Measurements from ENCODE around the gene ST6GALNAC5. TPM values are rescaled to one million over a fixed set of nuclear protein-coding genes. Genes with fewer than 3 reads are reported as not detected.
A peak's percentile ranks its signal among the peaks of the same experiment; 100 is the strongest.

Gene ST6GALNAC5
- total and polyA plus RNA-seq, 8 donors = 7.6 to 18.9 (median 10.0) TPM

DNA sequence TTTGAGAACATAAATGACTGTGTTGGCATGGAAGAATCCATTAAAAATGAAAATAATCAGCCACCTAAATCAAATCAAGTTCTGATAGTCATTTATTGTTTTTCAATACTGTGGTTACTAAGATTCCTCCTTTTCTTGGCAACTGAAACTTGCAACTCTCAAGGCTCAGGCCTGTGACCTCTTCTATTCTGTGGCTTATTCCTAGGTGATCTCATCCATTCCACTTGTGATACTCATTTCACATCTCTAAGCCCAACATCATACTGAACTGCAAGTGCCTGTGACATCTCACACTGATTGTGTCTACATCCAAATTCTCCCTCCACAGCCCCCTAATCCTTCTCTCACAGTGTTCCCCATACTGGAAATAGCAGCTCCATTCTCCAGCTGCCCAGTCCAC lies 4.8 kb upstream of the ST6GALNAC5 start:
- H3K27ac ChIP-seq = no peak overlapping the region
- H3K4me1 ChIP-seq = peaks cover under 1 to 6% of the 10 kb centered on the region in 2 donors
- peaks cover 13 to 36% of the 10 kb centered on the region in 2 donors for H3K27me3 ChIP-seq
- no peak overlapping the region for H3K4me3 ChIP-seq
- TF ChIP-seq, protein P1, sequence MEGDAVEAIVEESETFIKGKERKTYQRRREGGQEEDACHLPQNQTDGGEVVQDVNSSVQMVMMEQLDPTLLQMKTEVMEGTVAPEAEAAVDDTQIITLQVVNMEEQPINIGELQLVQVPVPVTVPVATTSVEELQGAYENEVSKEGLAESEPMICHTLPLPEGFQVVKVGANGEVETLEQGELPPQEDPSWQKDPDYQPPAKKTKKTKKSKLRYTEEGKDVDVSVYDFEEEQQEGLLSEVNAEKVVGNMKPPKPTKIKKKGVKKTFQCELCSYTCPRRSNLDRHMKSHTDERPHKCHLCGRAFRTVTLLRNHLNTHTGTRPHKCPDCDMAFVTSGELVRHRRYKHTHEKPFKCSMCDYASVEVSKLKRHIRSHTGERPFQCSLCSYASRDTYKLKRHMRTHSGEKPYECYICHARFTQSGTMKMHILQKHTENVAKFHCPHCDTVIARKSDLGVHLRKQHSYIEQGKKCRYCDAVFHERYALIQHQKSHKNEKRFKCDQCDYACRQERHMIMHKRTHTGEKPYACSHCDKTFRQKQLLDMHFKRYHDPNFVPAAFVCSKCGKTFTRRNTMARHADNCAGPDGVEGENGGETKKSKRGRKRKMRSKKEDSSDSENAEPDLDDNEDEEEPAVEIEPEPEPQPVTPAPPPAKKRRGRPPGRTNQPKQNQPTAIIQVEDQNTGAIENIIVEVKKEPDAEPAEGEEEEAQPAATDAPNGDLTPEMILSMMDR (IDR thresholded peaks at IDR 0.05) = no peak
- ATAC-seq (no peak), DNase-seq (no peak)
- H3K9me3 ChIP-seq = no peaks in the 10 kb centered on the region
- intact Hi-C loops (cut with DNase I) = no loop called here
- no peaks in the 10 kb centered on the region for H3K36me3 ChIP-seq

DNA sequence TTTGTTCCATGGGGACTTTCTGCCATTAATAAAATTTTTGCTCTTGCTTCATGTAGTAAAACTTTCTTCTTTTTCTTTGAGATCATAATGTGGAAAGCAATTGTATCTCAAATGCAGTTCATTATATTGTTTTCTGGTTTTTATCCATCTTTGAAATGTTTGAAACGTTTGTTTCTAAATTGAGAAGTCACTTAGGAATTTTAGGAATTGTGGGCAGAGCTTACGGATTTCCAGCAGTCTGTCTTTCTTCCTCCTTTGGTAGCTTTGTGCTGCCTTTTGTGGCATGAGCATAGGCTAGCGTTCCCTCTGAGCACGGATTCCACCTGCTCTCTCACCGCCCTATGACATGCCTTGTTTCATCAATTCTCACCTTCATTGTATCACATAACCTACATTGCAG lies 2.9 kb upstream of the ST6GALNAC5 start:
- H3K9me3 ChIP-seq = no peaks in the 10 kb centered on the region
- intact Hi-C loops (cut with DNase I) = no loop called here
- DNase-seq (no peak), ATAC-seq (no peak)
- H3K27me3 ChIP-seq = peaks cover 25 to 56% of the 10 kb centered on the region in 2 donors
- no peaks in the 10 kb centered on the region for H3K36me3 ChIP-seq
- H3K27ac ChIP-seq = no peak overlapping the region
- TF ChIP-seq, protein P1 (IDR thresholded peaks at IDR 0.05) = no peak
- peaks cover 2 to 20% of the 10 kb centered on the region in 2 donors for H3K4me1 ChIP-seq
- H3K4me3 ChIP-seq = no peak overlapping the region

DNA sequence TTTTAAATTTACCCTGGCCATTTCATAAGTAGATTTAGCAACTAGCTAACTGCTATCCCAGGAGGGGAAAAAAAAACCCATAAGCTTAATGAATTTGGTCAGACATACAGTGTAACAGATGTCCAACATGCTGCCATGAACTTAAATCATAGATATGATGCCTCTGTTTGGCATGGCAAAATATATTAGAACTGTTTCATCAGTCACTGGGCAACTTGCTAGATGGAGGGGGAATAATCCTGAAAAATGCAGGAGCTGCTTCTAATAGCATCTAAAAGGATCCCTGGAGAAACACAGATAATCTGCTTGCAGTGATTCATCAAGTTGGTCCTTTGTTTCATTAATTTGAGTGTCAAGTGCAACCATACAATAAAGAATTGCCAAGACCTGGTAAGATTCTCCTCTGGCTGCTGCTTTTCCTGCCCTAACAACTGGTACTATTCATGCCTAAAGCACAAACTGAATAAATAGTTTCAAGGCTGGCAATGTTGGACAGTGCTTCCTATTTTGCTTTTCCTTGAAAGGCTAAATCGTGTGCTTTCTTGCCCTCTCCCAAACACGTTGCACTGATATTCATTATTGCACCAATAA lies 1.5 kb upstream of the ST6GALNAC5 start:
- Histone ChIP-seq H3K4me1 (peaks cover 2 to 20% of the 10 kb centered on the region in 2 donors), H3K36me3 (no peaks in the 10 kb centered on the region), H3K27ac (no peak overlapping the region), H3K4me3 (no peak overlapping the region), H3K9me3 (no peaks in the 10 kb centered on the region), H3K27me3 (peaks cover 25 to 70% of the 10 kb centered on the region in 2 donors)
- DNase-seq (no peak), ATAC-seq (no peak)
- intact Hi-C loops (cut with DNase I) = no loop called here
- TF ChIP-seq, protein P1 (IDR thresholded peaks at IDR 0.05) = no peak

DNA sequence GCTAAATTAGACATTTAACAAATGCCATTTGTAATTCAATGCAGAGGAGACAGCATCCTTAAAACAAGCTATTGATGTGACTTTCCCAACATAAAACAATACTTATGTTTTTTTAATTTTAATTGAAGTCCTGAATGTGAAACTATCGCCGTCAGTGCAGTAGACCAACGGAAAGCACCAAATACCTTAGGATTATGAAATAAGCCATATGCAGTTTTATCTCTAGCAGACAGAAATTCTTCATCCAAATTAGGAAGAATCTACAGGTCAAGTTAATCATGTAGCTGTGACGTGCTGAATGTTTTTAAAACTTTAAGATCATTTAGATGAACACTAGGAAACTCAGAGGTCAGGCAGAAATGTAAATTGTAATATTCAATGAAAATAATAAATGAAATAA lies 714 bp upstream of the ST6GALNAC5 start:
- no peak overlapping the region for H3K27ac ChIP-seq
- H3K4me1 ChIP-seq = peaks cover 2 to 20% of the 10 kb centered on the region in 2 donors
- TF ChIP-seq, protein P1 (IDR thresholded peaks at IDR 0.05) = no peak
- no peaks in the 10 kb centered on the region for H3K9me3 ChIP-seq
- H3K27me3 ChIP-seq = peaks cover 25 to 75% of the 10 kb centered on the region in 2 donors
- H3K36me3 ChIP-seq = no peaks in the 10 kb centered on the region
- H3K4me3 ChIP-seq = peak overlapping the region in 1 of 2 donors; percentile 32
- ATAC-seq = no peak
- intact Hi-C loops (cut with DNase I) = no loop called here
- DNase-seq = no peak

DNA sequence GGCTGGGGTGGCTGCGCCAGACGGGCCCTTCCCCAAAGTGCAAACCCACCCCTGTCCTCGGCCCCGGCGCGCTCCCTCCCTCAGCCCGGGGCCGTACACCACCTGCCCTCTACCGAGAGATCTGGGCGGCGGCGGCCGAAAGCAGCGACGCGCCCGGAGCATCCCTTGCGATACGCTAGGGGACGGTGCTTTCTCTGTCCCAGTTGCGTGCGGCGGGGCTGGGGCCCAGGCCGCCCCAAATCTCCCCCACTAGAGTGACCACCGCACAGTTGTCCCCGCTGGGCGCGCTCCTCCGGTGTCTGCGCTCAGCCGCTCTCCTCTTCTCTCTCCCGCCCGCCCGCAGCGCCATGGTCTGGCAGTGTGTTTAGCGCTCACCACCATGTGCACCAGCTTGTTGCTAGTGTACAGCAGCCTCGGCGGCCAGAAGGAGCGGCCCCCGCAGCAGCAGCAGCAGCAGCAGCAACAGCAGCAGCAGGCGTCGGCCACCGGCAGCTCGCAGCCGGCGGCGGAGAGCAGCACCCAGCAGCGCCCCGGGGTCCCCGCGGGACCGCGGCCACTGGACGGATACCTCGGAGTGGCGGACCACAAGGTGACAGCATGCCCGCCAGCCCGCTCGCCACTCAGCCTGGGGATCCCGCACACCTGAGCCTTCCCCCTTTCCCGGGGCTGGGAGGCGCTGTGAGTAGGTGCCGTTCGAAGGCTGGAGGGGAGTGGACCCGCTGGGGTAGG lies 1.0 kb downstream of the ST6GALNAC5 start:
- Histone ChIP-seq H3K36me3 (no peaks in the 10 kb centered on the region), H3K4me1 (peaks cover 2 to 20% of the 10 kb centered on the region in 2 donors), H3K9me3 (no peaks in the 10 kb centered on the region), H3K27me3 (peaks cover 25 to 73% of the 10 kb centered on the region in 2 donors), H3K27ac (peak overlapping the region; percentile 45 to 47), H3K4me3 (peak overlapping the region; percentile 32 to 35)
- peak; percentile 32 to 83 (median 42) for DNase-seq
- TF ChIP-seq, protein P1 (IDR thresholded peaks at IDR 0.05) = no peak
- intact Hi-C loops (cut with DNase I) = no loop called here
- peak; percentile 89 for ATAC-seq

All from left lung (tissue), 10 donors.